Measurements from ENCODE around the gene B9D1.

DNA sequence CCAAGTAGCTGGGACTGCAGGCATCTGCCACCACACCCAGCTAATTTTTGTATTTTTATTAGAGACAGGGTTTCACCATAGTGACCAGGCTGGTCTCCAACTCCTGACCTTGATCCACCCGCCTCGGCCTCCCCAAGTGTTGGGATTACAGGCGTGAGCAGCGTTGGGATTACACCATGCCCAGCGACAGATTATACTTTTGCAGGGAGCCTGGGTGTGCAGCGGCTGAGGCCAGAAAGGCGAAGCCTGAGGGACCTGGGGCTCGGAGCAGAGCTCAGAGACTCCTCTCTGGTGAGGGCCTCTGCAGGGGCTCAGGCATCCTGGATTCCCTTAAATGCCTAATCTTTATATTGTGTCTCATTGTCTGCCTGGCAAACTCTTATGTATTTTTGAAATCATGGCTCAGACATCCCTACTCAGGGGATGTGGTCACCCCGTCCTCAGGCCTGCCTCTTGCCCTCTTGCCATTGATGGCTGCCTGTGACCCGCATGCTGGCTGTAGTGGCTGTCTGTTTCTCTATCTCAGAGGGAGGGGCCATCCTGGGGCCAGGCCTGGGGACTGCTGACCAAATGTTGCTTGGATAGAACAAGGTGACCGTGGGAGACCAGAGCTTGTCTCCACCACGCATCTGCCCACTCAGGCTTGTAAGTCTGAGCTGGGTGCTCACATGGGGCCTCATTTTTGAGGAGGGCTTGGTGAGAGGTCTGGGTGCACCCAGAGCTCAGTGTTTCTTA lies 42.6 kb downstream of the B9D1 start:
- TF ChIP-seq CTCF (conservative IDR thresholded peaks at IDR 0.05; ENCODE audit: low read depth in 2 of 2) (no peak), JUNB (IDR thresholded peaks at IDR 0.05; ENCODE audit: unreplicated experiment) (no peak), POLR2AphosphoS5 (IDR thresholded peaks at IDR 0.05; ENCODE audit: low read depth) (no peak), EZH2 (IDR thresholded peaks at IDR 0.05; ENCODE audit: low read depth, unreplicated experiment) (no peak), ZNF331 (CRISPR knock-in tag; IDR thresholded peaks at IDR 0.05; ENCODE audit: low read depth) (no peak), EZH2phosphoT487 (IDR thresholded peaks at IDR 0.05; ENCODE audit: unreplicated experiment) (no peak), STAT1 (IDR thresholded peaks at IDR 0.05; ENCODE audit: unreplicated experiment) (no peak)
- TF ChIP-seq, protein P1, sequence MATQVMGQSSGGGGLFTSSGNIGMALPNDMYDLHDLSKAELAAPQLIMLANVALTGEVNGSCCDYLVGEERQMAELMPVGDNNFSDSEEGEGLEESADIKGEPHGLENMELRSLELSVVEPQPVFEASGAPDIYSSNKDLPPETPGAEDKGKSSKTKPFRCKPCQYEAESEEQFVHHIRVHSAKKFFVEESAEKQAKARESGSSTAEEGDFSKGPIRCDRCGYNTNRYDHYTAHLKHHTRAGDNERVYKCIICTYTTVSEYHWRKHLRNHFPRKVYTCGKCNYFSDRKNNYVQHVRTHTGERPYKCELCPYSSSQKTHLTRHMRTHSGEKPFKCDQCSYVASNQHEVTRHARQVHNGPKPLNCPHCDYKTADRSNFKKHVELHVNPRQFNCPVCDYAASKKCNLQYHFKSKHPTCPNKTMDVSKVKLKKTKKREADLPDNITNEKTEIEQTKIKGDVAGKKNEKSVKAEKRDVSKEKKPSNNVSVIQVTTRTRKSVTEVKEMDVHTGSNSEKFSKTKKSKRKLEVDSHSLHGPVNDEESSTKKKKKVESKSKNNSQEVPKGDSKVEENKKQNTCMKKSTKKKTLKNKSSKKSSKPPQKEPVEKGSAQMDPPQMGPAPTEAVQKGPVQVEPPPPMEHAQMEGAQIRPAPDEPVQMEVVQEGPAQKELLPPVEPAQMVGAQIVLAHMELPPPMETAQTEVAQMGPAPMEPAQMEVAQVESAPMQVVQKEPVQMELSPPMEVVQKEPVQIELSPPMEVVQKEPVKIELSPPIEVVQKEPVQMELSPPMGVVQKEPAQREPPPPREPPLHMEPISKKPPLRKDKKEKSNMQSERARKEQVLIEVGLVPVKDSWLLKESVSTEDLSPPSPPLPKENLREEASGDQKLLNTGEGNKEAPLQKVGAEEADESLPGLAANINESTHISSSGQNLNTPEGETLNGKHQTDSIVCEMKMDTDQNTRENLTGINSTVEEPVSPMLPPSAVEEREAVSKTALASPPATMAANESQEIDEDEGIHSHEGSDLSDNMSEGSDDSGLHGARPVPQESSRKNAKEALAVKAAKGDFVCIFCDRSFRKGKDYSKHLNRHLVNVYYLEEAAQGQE (IDR thresholded peaks at IDR 0.05; ENCODE audit: unreplicated experiment), result no peak
